ENCODE measurements around the gene LARGE1.

LARGE1 gene

GRCh38 chr22:33776491-33776890 is 143.8 kb downstream of the LARGE1 start:
- no peak for DNase-seq (ENCODE audit: low read depth in 2 of 2)

DNA sequence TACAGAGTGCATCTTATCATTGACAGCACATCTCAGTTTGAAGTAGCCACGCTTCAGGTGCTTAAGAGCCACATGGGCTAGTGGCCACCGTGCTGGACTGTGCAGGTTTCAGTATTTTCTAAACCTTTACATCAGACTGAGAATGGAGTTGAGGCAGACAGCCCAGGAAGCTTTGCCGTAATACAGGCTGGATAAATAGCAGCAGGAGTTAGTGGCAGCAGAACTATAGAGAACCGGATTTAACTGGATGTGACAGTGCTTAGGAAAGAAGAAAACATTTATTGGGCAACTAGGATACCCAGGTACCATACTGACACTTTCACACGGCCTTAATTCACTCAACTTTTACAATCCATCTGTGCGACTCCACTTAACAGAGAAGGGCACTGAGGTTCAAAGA is 145.5 kb downstream of the LARGE1 start:
- DNase-seq (ENCODE audit: low read depth in 2 of 2), result no peak

DNA sequence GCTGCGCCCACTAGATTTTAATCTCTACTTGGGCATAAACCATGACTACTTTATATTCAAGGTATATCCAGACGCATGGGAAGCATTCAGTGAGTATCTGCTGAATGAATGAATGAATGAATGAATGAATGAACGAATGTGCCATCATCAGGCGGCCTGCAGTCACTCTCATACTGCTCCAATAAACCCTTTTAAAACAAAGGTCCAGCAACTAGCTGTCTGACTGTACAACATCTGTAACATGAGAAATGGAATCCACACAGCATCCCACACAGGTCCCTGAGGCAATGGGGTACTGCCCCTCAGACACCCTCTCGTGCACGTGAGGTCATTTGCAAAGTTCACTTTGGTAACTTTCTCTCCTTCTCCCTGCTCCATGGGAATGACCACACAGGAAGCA is 147.5 kb downstream of the LARGE1 start:
- no peak for DNase-seq (ENCODE audit: low read depth in 2 of 2)

- no peak for DNase-seq (ENCODE audit: low read depth in 2 of 2)
Observed at GRCh38 chr22:33771136-33771535, 149.1 kb downstream of the LARGE1 start.

DNA sequence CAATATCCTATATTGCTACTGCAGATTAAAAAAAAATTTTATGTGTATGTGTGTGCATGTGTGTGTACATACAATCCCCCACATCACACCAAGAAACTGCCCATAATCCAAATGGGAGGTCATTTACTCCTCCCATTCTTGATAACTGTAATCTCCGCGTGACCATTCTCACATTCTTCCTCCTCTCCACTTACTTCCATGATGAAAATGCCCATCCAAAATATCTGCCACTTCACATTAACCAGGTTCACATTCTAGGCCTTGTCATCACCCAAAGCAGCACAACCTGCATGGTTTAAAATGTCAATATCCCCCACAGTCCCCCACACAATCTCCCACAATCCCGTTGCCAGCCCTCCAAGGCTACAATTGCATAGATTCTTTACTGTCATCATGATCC is 149.6 kb downstream of the LARGE1 start:
- no peak for DNase-seq (ENCODE audit: low read depth in 2 of 2)

DNA sequence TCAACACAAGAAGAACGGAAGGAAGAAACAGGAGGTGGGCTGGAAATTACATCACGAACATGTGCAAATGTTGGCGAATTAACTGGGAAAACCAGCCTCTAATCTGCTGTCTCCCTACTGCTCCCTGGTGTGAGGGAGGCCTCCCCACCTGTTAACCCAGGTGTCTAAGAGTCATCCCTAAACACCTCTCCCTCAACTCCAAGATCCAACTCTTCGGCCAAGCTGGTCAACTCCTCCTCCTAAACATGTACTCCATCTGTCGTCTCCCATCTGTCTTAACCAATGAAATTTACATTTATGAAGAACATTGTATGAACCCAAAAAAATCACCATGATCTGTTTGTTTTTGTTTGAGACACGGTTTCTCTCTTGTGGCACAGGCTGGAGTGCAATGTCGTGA is 154.2 kb downstream of the LARGE1 start:
- DNase-seq (ENCODE audit: low read depth in 2 of 2), result no peak

DNA sequence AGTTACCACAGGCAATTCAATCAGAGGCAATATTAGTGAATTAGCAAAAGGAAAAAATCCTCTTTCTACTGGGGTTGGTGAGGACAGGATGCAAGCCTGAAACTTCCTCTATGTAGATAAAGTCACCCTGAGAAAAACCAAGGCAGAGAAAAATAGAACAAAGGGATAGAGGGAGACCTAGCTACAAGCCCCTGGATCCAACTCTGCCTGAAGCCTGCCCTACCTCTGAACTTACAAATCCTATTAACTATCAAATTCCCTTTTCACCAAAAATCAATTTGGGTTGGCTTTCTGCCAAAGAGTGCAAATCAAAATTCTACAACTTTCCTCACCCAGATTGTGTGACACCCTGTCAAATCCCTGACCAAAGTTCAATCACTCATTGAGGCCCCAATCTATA is 161.3 kb downstream of the LARGE1 start:
- no peak for DNase-seq (ENCODE audit: low read depth in 2 of 2)

DNA sequence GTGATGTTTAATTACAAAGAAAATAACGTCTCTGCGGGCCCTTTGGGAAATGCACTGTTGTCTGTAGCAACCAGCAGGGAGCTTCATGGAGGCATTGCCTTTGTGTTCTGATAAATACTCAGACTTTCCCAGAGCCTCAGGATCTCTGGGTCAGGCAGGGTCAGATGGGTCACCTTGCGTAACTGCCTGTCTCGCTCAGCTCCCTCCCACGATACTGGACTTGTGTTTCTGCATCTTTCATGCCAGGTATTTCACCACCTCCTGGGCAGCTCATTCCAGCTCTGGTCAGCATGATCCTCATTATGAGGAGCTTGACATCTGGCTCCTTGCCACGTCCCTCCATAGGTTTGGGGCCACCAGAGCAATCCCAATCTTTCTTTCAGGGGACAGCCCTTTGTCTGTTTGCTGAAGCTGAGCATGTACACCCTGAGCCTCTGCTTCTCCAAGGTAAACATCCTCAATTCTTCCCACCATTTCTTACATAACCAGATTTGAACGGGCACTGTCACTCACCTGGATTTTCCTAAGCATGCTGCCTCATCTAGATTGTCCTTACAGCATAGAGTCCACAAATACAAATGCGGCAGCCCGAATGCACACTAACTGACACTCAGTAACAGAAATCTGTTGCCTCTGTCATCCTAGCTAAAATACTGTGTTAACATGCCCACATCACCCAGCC is 162.3 kb downstream of the LARGE1 start:
- no peak for DNase-seq (ENCODE audit: low read depth in 2 of 2)

GRCh38 chr22:33757041-33757801 is 163.1 kb downstream of the LARGE1 start:
- no peak for DNase-seq (ENCODE audit: low read depth in 2 of 2)

DNA sequence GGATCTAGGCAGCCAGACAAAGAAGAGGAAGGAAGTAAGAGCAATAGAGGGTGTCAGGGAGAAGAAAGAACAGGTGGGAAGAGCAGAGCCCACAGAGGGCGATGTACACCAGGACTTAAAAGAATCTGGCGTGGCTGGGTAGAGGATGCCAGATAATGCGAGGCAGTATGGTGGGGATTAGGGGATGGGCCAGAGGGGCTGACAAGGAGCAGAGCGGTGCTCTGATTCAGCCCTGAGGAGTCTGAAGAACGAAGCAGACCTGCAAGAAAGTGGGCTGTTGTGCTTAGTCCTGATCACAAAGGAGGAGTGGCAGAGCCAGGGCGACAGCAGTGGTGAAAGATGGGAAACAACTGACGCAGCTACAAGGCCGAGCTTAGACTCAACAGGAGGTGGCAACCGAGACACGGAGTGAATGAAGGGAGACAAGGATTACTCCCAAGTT is 163.7 kb downstream of the LARGE1 start:
- DNase-seq (ENCODE audit: low read depth in 2 of 2), result no peak

DNA sequence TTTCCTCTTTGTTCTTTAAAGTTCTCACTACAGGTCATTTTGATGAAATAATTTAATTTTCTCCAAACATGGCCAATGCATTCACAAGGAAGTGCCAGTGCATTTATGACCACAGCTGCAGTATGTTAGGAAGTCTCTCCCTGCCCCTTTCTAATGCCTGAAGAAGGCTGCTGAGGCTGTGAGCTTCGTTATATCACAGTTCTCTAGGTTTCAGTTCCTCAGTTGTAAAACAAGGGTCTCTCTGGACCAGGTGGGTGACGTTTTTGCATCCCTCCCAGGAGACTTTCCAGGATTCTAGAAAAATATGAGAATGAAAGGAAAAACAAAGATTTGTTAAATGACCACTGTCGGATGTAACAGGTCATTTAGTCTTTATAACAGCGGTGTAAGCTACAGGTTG is 171.6 kb downstream of the LARGE1 start:
- DNase-seq (ENCODE audit: low read depth in 2 of 2), result no peak

- no peak for DNase-seq (ENCODE audit: low read depth in 2 of 2)
Observed at GRCh38 chr22:33747576-33748180, 172.6 kb downstream of the LARGE1 start.

DNA sequence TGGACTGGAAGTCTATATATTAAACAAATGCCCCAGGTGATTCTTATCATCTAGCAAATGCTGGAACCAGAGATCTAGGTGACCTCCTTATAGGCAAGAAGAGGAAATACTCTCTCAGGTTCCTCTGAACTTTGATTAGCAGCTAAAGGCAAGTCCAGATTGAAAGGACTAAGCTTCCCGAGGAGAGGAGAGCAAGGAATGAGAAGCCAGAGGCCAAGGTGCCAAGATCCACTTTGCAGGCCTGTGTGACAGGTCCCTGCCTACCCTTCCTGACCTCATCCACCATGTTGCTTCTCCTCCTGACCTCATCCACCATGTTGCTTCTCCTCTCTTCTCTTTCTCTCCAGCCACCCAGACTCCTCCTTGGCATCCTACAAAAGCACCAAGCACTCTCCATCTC is 173.2 kb downstream of the LARGE1 start:
- no peak for DNase-seq (ENCODE audit: low read depth in 2 of 2)

DNA sequence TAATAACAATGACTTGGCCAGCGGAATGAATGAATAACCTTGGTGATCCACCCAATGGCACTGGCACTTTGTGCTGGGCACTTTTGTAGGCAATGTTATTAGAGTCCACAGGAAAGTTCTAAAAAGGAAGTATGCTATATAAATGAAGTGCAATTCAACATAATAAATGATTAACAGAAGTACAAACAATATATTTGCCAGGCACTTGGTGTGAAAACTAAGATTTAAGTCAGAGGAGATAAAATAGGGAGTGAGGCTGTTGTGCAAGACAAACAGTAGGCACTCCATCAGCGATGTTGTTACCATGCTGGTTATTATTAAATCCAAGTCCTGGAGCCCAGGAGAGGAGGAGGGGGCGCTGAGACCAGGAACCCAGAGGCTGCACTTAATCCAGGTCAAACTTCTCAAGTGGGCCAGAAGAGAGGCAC is 173.8 kb downstream of the LARGE1 start:
- DNase-seq (ENCODE audit: low read depth in 2 of 2), result no peak

GRCh38 chr22:33745501-33745900 is 174.8 kb downstream of the LARGE1 start:
- DNase-seq (ENCODE audit: low read depth in 2 of 2), result no peak

DNA sequence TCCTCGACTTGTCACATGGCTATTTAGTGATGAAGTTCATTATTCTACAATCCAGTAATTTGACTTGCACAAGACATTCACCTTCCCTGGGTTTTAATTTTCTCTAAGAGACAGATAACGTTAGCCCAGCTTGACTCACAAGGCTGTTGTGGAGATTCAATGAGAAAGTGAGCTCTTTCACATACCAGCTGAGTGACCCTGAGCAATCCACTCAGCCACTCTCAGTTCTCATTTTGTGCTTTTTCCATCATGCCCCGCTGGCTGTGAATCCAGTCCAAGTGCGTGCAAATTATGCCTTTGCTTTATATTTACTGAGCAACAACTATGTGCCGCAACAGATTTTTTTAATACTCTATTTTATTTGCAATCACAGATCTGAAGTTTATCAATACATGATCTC is 176.5 kb downstream of the LARGE1 start:
- no peak for DNase-seq (ENCODE audit: low read depth in 2 of 2)

GRCh38 chr22:33741025-33741424 is 179.3 kb downstream of the LARGE1 start:
- no peak for DNase-seq (ENCODE audit: low read depth in 2 of 2)

GRCh38 chr22:33739516-33739915 is 180.8 kb downstream of the LARGE1 start:
- DNase-seq (ENCODE audit: low read depth in 2 of 2), result no peak

GRCh38 chr22:33737662-33738061 is 182.6 kb downstream of the LARGE1 start:
- DNase-seq (ENCODE audit: low read depth in 2 of 2), result no peak

- no peak for DNase-seq (ENCODE audit: low read depth in 2 of 2)
Observed at GRCh38 chr22:33735978-33736377, 184.3 kb downstream of the LARGE1 start.

DNA sequence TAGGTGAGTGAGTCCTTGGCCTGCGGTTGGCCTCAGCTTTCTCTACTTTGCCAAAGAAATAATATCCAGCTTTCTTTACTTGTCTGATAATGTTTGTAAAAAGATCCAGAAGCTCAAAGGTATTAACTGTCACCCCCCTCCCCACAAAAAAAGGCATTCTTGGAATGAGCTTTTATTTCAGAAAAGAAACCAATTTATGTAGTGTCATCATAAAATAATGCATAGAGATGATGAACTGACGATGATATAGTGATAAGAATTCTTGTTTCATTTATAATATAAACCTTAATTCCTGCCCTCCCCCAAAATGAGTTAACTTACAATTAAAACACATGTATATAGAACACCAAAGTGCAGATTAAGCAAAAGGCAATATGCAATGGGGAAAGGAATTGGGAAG is 191.4 kb downstream of the LARGE1 start:
- DNase-seq (ENCODE audit: low read depth in 2 of 2), result no peak

GRCh38 chr22:33726294-33726734 is 194.0 kb downstream of the LARGE1 start:
- DNase-seq (ENCODE audit: low read depth in 2 of 2), result no peak

- no peak for DNase-seq (ENCODE audit: low read depth in 2 of 2)
Observed at GRCh38 chr22:33723915-33724314, 196.4 kb downstream of the LARGE1 start.

Data from stimulated activated CD4-positive, alpha-beta T cell treated with anti-CD3 and anti-CD28 coated beads, Interleukin-1b, Interleukin-23, amount 100 ng/mL, for 1 hour (primary cell).